ENCODE measurements around the gene ATP7A.

DNA sequence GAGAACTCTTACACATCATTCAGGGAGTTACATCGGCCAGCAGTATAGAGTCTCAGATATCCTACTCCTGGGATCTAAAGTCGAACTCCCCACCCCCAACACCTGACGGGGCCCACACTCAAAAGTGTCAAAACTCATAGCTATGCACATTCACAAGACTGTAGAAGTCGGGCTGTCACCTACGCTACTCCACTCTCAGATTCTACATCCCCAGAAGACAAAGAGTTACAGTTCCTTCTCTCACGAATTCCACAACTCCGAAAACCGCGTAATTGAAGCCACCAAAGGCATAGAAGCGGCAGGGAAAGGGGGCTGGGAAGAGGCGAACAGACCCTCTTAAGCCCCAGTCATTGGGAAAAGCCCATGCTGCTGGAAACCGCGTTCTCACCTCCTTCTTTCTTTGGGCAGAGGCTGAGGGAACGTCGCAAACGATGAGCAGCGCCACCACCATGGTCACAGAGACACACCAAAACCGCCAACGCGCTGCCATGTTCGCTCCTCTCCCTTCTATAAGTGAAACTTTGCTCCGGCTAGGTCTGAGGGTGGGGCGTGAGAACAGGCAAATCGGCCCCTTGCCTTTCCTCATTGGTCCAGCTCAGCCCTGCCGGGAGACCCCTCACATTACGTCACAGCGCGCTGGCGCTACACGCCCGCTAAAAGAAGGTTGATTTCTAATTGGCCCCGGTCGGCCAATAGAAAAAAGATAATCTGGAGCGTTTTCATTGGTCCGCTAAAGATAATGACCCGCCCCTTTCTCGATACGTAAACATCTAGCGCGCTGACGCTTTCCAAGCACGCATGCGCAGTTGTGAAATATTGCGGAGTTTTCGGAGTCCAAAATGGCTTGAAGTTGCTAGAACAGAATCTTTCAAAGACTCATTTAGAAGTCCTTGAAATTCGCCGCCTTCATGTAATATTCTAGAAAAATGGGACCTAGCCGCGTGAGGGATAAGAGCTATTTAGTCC is 15.3 kb upstream of the ATP7A start, which contains the start of gene MAGT1:
- TF ChIP-seq, protein P1, sequence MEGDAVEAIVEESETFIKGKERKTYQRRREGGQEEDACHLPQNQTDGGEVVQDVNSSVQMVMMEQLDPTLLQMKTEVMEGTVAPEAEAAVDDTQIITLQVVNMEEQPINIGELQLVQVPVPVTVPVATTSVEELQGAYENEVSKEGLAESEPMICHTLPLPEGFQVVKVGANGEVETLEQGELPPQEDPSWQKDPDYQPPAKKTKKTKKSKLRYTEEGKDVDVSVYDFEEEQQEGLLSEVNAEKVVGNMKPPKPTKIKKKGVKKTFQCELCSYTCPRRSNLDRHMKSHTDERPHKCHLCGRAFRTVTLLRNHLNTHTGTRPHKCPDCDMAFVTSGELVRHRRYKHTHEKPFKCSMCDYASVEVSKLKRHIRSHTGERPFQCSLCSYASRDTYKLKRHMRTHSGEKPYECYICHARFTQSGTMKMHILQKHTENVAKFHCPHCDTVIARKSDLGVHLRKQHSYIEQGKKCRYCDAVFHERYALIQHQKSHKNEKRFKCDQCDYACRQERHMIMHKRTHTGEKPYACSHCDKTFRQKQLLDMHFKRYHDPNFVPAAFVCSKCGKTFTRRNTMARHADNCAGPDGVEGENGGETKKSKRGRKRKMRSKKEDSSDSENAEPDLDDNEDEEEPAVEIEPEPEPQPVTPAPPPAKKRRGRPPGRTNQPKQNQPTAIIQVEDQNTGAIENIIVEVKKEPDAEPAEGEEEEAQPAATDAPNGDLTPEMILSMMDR (IDR thresholded peaks at IDR 0.05), result no peak; the same call in 1 of the 2 replicates
- TF ChIP-seq TAF1 (IDR thresholded peaks at IDR 0.05; ENCODE audit: borderline replicate concordance, low read depth, low read length), result peak; percentile 67
- TF ChIP-seq EP300 (IDR thresholded peaks at IDR 0.05; ENCODE audit: borderline replicate concordance in 1 of 2, low read depth in 1 of 2, low read length in 1 of 2), result no peak
- 0 out of 2 replicates have a peak, but pooled peaks have one; percentile 9 for TF ChIP-seq SMC3 (IDR thresholded peaks at IDR 0.05; ENCODE audit: low read depth, low read length)
- no peak for TF ChIP-seq RAD21 (IDR thresholded peaks at IDR 0.05; ENCODE audit: low read length)
- no peak for TF ChIP-seq SIN3A (IDR thresholded peaks at IDR 0.05; ENCODE audit: borderline replicate concordance, low read depth, low read length)
